Adipocyte (in vitro differentiated cells): ENCODE data around the gene CPT1A.

Experiments used
- DNase-seq: peaks from one replicate; pipeline ENCODE4 v3.0.0-alpha.2; 2015; ENCODE audit warnings: low read depth
- H3K27me3 ChIP-seq: replicated peaks from 2 replicates; pipeline ENCODE4 v1.7.0; 2013; ENCODE audit warnings: mild to moderate bottlenecking, low read length, moderate library complexity; ENCODE audit not compliant: control insufficient read depth, insufficient read depth
- H3K36me3 ChIP-seq: 2 replicates; pipeline ENCODE4 v1.7.0; 2013; ENCODE audit warnings: low read length, mild to moderate bottlenecking, moderate library complexity; ENCODE audit not compliant: control insufficient read depth, insufficient read depth, severe bottlenecking
- H3K4me1 ChIP-seq: 2 replicates; pipeline ENCODE4 v1.7.0; 2013; ENCODE audit warnings: mild to moderate bottlenecking, low read length, moderate library complexity; ENCODE audit not compliant: control insufficient read depth, insufficient read depth
- H3K4me3 ChIP-seq: 2 replicates; pipeline ENCODE4 v1.7.0; 2013; ENCODE audit warnings: mild to moderate bottlenecking, low read length, moderate library complexity
- H3K9ac ChIP-seq: 2 replicates; pipeline ENCODE4 v1.7.0; 2013; ENCODE audit warnings: mild to moderate bottlenecking, low read length, moderate library complexity
- H3K9me3 ChIP-seq: 2 replicates; pipeline ENCODE4 v1.7.0; 2013; ENCODE audit warnings: mild to moderate bottlenecking, low read length, moderate library complexity; ENCODE audit not compliant: control insufficient read depth

The CPT1A gene

GRCh38 chr11:68847395-68847794 is 5.7 kb upstream of the CPT1A start:
- H3K36me3 ChIP-seq, result no peaks in the 10 kb centered on the region
- peaks cover 26% of the 10 kb centered on the region for H3K4me1 ChIP-seq
- H3K27me3 ChIP-seq, result peaks cover 19% of the 10 kb centered on the region
- DNase-seq, result no peak
- no peak overlapping the region for H3K9ac ChIP-seq
- H3K9me3 ChIP-seq, result no peaks in the 10 kb centered on the region
- H3K4me3 ChIP-seq, result no peak overlapping the region

GRCh38 chr11:68845351-68846002 is 3.8 kb upstream of the CPT1A start:
- no peak overlapping the region for H3K9ac ChIP-seq
- no peaks in the 10 kb centered on the region for H3K36me3 ChIP-seq
- no peak for DNase-seq
- H3K27me3 ChIP-seq, result peaks cover 19% of the 10 kb centered on the region
- no peaks in the 10 kb centered on the region for H3K9me3 ChIP-seq
- peaks cover 35% of the 10 kb centered on the region for H3K4me1 ChIP-seq
- H3K4me3 ChIP-seq, result no peak overlapping the region

GRCh38 chr11:68844801-68845200 is 3.1 kb upstream of the CPT1A start:
- H3K4me1 ChIP-seq, result peaks cover 42% of the 10 kb centered on the region
- H3K36me3 ChIP-seq, result no peaks in the 10 kb centered on the region
- H3K27me3 ChIP-seq, result peaks cover 19% of the 10 kb centered on the region
- no peak overlapping the region for H3K9ac ChIP-seq
- no peak for DNase-seq
- H3K4me3 ChIP-seq, result no peak overlapping the region
- H3K9me3 ChIP-seq, result no peaks in the 10 kb centered on the region

DNA sequence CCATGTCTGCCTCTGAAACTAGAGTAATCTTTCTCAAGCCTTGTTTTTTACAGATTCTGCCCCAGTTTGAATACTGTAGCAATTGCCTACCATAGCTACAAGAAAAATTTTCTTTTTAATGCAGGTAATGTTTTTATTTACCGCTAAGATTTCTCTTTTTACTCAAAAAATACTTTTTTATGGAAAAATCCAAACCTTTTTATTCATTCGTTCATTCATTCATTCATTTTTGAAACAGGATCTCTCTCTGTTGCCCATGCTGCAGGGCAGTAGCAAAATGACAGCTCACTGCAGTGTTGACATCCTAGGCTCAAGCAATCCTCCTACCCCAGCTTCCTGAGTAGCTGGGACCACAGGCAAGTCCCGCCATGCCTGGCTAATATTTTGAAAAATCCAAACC is 2.7 kb upstream of the CPT1A start:
- Histone ChIP-seq H3K36me3 (no peaks in the 10 kb centered on the region), H3K9me3 (no peaks in the 10 kb centered on the region), H3K9ac (no peak overlapping the region), H3K4me1 (peaks cover 46% of the 10 kb centered on the region), H3K27me3 (peaks cover 19% of the 10 kb centered on the region), H3K4me3 (no peak overlapping the region)
- no peak for DNase-seq

- peaks cover 19% of the 10 kb centered on the region for H3K27me3 ChIP-seq
- H3K4me1 ChIP-seq, result peaks cover 46% of the 10 kb centered on the region
- no peak overlapping the region for H3K4me3 ChIP-seq
- no peak for DNase-seq
- H3K9me3 ChIP-seq, result no peaks in the 10 kb centered on the region
- H3K36me3 ChIP-seq, result no peaks in the 10 kb centered on the region
- no peak overlapping the region for H3K9ac ChIP-seq
Measured at GRCh38 chr11:68843703-68844312, 2.1 kb upstream of the CPT1A start.

DNA sequence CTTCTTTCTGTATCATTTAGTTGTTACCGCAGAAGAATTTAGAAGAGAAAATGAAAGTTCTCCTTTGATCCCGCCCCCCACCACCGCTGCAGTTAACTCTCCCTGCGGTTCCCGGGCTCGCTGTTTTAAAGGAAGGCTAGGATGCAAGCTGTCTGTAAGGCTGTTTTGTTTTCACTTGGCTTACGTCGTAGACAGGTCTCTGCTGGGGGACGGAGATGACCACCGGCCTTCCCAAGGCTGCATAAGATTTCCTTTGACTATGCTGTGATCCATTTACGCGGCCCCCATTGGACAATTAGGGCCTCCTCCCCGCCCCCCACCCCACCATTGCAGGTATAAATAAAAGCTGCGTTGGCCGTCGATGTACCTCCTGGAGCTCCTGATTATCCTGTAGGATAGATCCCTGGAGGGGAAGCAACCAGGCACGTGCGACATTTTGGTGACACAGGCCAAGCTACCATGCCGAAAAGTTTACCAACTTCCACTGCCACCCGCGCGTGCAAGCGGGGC is 1.4 kb upstream of the CPT1A start:
- peak overlapping the region; percentile 80 for H3K4me3 ChIP-seq
- H3K27me3 ChIP-seq, result peaks cover 19% of the 10 kb centered on the region
- DNase-seq, result peak; percentile 68

GRCh38 chr11:68842427-68843051 is 823 bp upstream of the CPT1A start:
- H3K27me3 ChIP-seq, result peaks cover 15% of the 10 kb centered on the region
- peak overlapping the region; percentile 42 for H3K9ac ChIP-seq
- no peaks in the 10 kb centered on the region for H3K9me3 ChIP-seq
- no peak for DNase-seq
- no peaks in the 10 kb centered on the region for H3K36me3 ChIP-seq
- H3K4me1 ChIP-seq, result peaks cover 58% of the 10 kb centered on the region
- peak overlapping the region; percentile 80 for H3K4me3 ChIP-seq

More for the DNA sequence above, 1.4 kb upstream of the CPT1A start:
- Histone ChIP-seq H3K9me3 (no peaks in the 10 kb centered on the region), H3K9ac (peak overlapping the region; percentile 42), H3K36me3 (no peaks in the 10 kb centered on the region), H3K4me1 (peaks cover 53% of the 10 kb centered on the region)

GRCh38 chr11:68840661-68841653 is 759 bp downstream of the CPT1A start:
- no peaks in the 10 kb centered on the region for H3K36me3 ChIP-seq
- H3K27me3 ChIP-seq, result peaks cover 3% of the 10 kb centered on the region
- DNase-seq, result peak; percentile 70
- peak overlapping the region; percentile 82 for H3K4me3 ChIP-seq
- H3K9ac ChIP-seq, result peak overlapping the region; percentile 87
- H3K4me1 ChIP-seq, result peaks cover 59% of the 10 kb centered on the region
- no peaks in the 10 kb centered on the region for H3K9me3 ChIP-seq

- peaks cover 3% of the 10 kb centered on the region for H3K27me3 ChIP-seq
- DNase-seq, result peak; percentile 41
Measured at GRCh38 chr11:68839911-68840641, 1.6 kb downstream of the CPT1A start.

GRCh38 chr11:68839054-68839865 is 2.5 kb downstream of the CPT1A start:
- DNase-seq, result peak; percentile 98
- H3K9me3 ChIP-seq, result no peaks in the 10 kb centered on the region
- peaks cover 44% of the 10 kb centered on the region for H3K4me1 ChIP-seq
- H3K9ac ChIP-seq, result peak overlapping the region; percentile 87
- no peaks in the 10 kb centered on the region for H3K36me3 ChIP-seq
- peaks cover 3% of the 10 kb centered on the region for H3K27me3 ChIP-seq
- H3K4me3 ChIP-seq, result peak overlapping the region; percentile 82

More at GRCh38 chr11:68839911-68840641, 1.6 kb downstream of the CPT1A start:
- peak overlapping the region; percentile 87 for H3K9ac ChIP-seq
- no peaks in the 10 kb centered on the region for H3K9me3 ChIP-seq
- H3K4me1 ChIP-seq, result peaks cover 52% of the 10 kb centered on the region
- H3K36me3 ChIP-seq, result no peaks in the 10 kb centered on the region
- H3K4me3 ChIP-seq, result peak overlapping the region; percentile 82
